ENCODE data around the gene GNG11. TPM values are rescaled to one million over a fixed set of nuclear protein-coding genes. Genes with fewer than 3 reads are reported as not detected.

GNG11 gene
- total RNA-seq: 9.0 and 27.2 TPM in 2 replicates
- polyA plus RNA-seq: 23.1 and 46.1 TPM in 2 replicates
- 37.7 and 63.8 TPM in 2 replicates for polyA plus RNA-seq (2012)
- 0.59 and 2.2 TPM in 2 replicates for polyA minus RNA-seq (ENCODE audit: low replicate concordance)

DNA sequence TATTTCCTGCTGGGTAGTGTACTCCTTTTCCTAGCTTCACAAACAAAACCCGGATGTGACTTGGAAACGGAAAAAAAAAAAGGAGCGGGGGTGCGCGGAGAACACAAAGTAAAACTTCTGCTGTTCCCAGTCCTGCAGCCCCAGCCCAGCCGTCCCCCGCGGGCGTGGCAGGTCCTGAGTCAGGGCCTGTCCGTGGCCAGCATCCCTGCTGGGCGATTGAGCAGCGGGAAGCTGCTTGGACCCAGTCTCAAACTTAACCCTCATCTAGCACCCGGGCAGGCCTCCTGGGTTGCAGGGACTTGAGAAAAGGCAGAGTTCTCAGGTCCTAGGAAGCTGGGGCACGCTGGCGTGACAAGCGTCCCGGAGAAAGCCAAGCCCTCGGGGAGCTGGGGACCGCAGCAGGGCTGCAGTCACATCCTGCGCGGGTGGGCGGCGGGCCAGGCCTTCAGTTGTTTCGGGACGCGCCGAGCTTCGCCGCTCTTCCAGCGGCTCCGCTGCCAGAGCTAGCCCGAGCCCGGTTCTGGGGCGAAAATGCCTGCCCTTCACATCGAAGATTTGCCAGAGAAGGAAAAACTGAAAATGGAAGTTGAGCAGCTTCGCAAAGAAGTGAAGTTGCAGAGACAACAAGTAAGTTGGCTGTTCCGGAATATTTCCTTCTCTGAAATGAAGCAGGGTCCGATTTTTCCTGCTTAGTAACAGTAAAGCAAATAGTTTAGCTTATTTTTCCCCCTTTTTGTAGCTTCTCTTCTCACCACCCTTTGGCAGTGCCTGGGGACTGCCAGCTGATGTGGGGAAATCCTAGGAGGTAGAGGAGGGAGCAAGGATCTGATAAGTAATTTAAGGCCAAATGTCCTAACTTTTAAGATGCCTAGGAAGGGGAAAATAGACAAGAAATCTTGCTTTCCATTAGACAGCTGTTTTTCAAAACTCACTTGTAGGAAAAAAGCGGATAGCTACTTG is at the start of gene GNG11:
TSS of gene GNG11 (plus strand) at position 129 of the 960 bp plus-strand sequence. CDS start at position 532, 403 bp downstream.
- peak within 1 kb of the TSS; percentile 67 to 78 (median 72) for H3K4me3 ChIP-seq (replicated peaks in 1 of 4; ENCODE audit: control extremely low read depth in 1 of 4, insufficient read depth in 1 of 4, low read depth in 3 of 4, low read length in 4 of 4)
- peak within 1 kb of the TSS; percentile 48 for H2AFZ ChIP-seq (ENCODE audit: low read length)
- H3K36me3 ChIP-seq (ENCODE audit: control insufficient read depth, insufficient read depth, low read length): peaks cover 6% of the 10 kb centered on the region
- peak within 1 kb of the TSS; percentile 62 for H3K9ac ChIP-seq (ENCODE audit: insufficient read depth, low read length)
- peaks cover 37% of the 10 kb centered on the region for H3K79me2 ChIP-seq (ENCODE audit: control insufficient read depth, insufficient read depth, low read length)
- H3K27me3 ChIP-seq (ENCODE audit: control insufficient read depth, insufficient read depth, low read length): no peaks in the 10 kb centered on the region
- TF ChIP-seq EZH2 (IDR thresholded peaks at IDR 0.05; ENCODE audit: low read length, missing control alignments): no peak
- TF ChIP-seq, protein P1, sequence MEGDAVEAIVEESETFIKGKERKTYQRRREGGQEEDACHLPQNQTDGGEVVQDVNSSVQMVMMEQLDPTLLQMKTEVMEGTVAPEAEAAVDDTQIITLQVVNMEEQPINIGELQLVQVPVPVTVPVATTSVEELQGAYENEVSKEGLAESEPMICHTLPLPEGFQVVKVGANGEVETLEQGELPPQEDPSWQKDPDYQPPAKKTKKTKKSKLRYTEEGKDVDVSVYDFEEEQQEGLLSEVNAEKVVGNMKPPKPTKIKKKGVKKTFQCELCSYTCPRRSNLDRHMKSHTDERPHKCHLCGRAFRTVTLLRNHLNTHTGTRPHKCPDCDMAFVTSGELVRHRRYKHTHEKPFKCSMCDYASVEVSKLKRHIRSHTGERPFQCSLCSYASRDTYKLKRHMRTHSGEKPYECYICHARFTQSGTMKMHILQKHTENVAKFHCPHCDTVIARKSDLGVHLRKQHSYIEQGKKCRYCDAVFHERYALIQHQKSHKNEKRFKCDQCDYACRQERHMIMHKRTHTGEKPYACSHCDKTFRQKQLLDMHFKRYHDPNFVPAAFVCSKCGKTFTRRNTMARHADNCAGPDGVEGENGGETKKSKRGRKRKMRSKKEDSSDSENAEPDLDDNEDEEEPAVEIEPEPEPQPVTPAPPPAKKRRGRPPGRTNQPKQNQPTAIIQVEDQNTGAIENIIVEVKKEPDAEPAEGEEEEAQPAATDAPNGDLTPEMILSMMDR (conservative IDR thresholded peaks at IDR 0.05 in 1 of 2, IDR thresholded peaks at IDR 0.05 in 1 of 2; ENCODE audit: low read depth in 1 of 2, low read length in 2 of 2): no peak
- peak within 1 kb of the TSS; percentile 79 for H3K27ac ChIP-seq (ENCODE audit: insufficient read depth, low read length)
- DNase-seq (ENCODE audit: low read depth in 2 of 2): peak; percentile 74 to 80
- no peaks in the 10 kb centered on the region for H3K4me1 ChIP-seq (ENCODE audit: control insufficient read depth, extremely low read depth, insufficient read depth, low read length)
- H4K20me1 ChIP-seq (ENCODE audit: control insufficient read depth, extremely low read depth, insufficient read depth, low read length): no peaks in the 10 kb centered on the region
- no peaks in the 10 kb centered on the region for H3K9me3 ChIP-seq (ENCODE audit: control insufficient read depth, insufficient read depth, low read depth, low read length)
- H3K4me2 ChIP-seq (ENCODE audit: extremely low read depth, insufficient read depth, low read length): peak within 1 kb of the TSS; percentile 94

DNA sequence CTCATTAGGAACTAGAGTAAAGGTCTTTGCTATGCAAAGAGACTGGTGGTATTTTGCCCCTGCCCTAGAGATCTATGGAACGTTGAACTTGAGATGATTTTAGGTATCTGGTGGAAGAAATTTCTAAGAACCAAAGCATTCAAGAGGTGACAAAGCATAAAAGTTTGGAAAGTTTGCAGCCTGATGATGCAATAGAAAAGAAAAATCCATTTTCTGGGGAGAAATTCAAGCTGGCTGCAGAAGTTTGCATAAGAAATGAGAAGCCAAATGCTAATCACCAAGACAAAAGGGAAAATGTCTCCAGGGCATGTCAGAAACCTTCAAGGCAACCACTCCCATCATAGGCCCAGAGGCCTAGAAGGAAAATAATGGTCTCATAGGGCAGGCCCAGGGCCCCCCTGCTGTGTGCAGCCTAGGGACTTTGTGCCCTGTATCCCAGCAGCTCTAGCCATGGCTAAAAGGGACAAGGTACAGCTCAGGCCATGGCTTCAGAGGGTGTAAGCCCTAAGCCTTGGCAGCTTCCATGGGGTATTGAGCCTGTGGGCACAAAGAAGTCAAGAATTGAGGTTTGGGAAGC is 47.4 kb upstream of the GNG11 start:
- H3K4me2 ChIP-seq (ENCODE audit: extremely low read depth, insufficient read depth, low read length): no peak overlapping the region
- no peak overlapping the region for H2AFZ ChIP-seq (ENCODE audit: low read length)
- no peak for TF ChIP-seq EZH2 (IDR thresholded peaks at IDR 0.05; ENCODE audit: low read length, missing control alignments)
- TF ChIP-seq, protein P1 (conservative IDR thresholded peaks at IDR 0.05 in 1 of 2, IDR thresholded peaks at IDR 0.05 in 1 of 2; ENCODE audit: low read depth in 1 of 2, low read length in 2 of 2): no peak
- no peak for DNase-seq (ENCODE audit: low read depth in 2 of 2)
- no peaks in the 10 kb centered on the region for H3K27me3 ChIP-seq (ENCODE audit: control insufficient read depth, insufficient read depth, low read length)
- H3K9me3 ChIP-seq (ENCODE audit: control insufficient read depth, insufficient read depth, low read depth, low read length): no peaks in the 10 kb centered on the region
- H3K36me3 ChIP-seq (ENCODE audit: control insufficient read depth, insufficient read depth, low read length): no peaks in the 10 kb centered on the region
- no peaks in the 10 kb centered on the region for H3K79me2 ChIP-seq (ENCODE audit: control insufficient read depth, insufficient read depth, low read length)
- no peak overlapping the region for H3K4me3 ChIP-seq (replicated peaks in 1 of 4; ENCODE audit: control extremely low read depth in 1 of 4, insufficient read depth in 1 of 4, low read depth in 3 of 4, low read length in 4 of 4)
- no peak overlapping the region for H3K9ac ChIP-seq (ENCODE audit: insufficient read depth, low read length)
- no peak overlapping the region for H3K27ac ChIP-seq (ENCODE audit: insufficient read depth, low read length)
- no peaks in the 10 kb centered on the region for H3K4me1 ChIP-seq (ENCODE audit: control insufficient read depth, extremely low read depth, insufficient read depth, low read length)
- H4K20me1 ChIP-seq (ENCODE audit: control insufficient read depth, extremely low read depth, insufficient read depth, low read length): no peaks in the 10 kb centered on the region

- Histone ChIP-seq H4K20me1 (ENCODE audit: control insufficient read depth, extremely low read depth, insufficient read depth, low read length) (no peaks in the 10 kb centered on the region), H3K4me1 (ENCODE audit: control insufficient read depth, extremely low read depth, insufficient read depth, low read length) (no peaks in the 10 kb centered on the region), H3K4me2 (ENCODE audit: extremely low read depth, insufficient read depth, low read length) (peak overlapping the region; percentile 13), H2AFZ (ENCODE audit: low read length) (peak overlapping the region; percentile 80), H3K36me3 (ENCODE audit: control insufficient read depth, insufficient read depth, low read length) (no peaks in the 10 kb centered on the region), H3K27me3 (ENCODE audit: control insufficient read depth, insufficient read depth, low read length) (no peaks in the 10 kb centered on the region), H3K9ac (ENCODE audit: insufficient read depth, low read length) (no peak overlapping the region), H3K27ac (ENCODE audit: insufficient read depth, low read length) (no peak overlapping the region), H3K4me3 (replicated peaks in 1 of 4; ENCODE audit: control extremely low read depth in 1 of 4, insufficient read depth in 1 of 4, low read depth in 3 of 4, low read length in 4 of 4) (peak overlapping the region in 1 of 4 experiments; percentile 19), H3K9me3 (ENCODE audit: control insufficient read depth, insufficient read depth, low read depth, low read length) (no peaks in the 10 kb centered on the region), H3K79me2 (ENCODE audit: control insufficient read depth, insufficient read depth, low read length) (no peaks in the 10 kb centered on the region)
- DNase-seq (ENCODE audit: low read depth in 2 of 2): peak in 1 of 2 donors; percentile 38
- TF ChIP-seq, protein P1 (conservative IDR thresholded peaks at IDR 0.05 in 1 of 2, IDR thresholded peaks at IDR 0.05 in 1 of 2; ENCODE audit: low read depth in 1 of 2, low read length in 2 of 2): no peak
- TF ChIP-seq EZH2 (IDR thresholded peaks at IDR 0.05; ENCODE audit: low read length, missing control alignments): no peak
Measured at GRCh38 chr7:93877742-93878141, 43.8 kb upstream of the GNG11 start.
